Erythroblast (primary cell): Measurements from ENCODE around the gene ZNRF3.

ENCODE experiments used
- DNase-seq, 2 experiments: peaks; one replicate each; lab custom pipeline; 2025; lab: John Stamatoyannopoulos, UW
- GATA1 ChIP-seq: IDR thresholded peaks from 2 replicates; pipeline ENCODE4 v1.6.1; 2011; ENCODE audit warnings: low read depth, mild to moderate bottlenecking, control low read depth, low read length, moderate library complexity
- POLR2A ChIP-seq: IDR thresholded peaks from 2 replicates; pipeline ENCODE4 v1.6.1; 2011; ENCODE audit warnings: mild to moderate bottlenecking, low read length

The ZNRF3 gene

GRCh38 chr22:28922540-28923244 is 39.3 kb downstream of the ZNRF3 start:
- TF ChIP-seq GATA1, result no peak
- no peak for TF ChIP-seq POLR2A
- no peak for DNase-seq

GRCh38 chr22:28923826-28924732 is 40.7 kb downstream of the ZNRF3 start:
- no peak for TF ChIP-seq GATA1
- peak in 1 of 2 experiments; percentile 28 for DNase-seq

- no peak for TF ChIP-seq GATA1
- TF ChIP-seq POLR2A, result no peak
- peak in 1 of 2 experiments; percentile 8 for DNase-seq
Measured at GRCh38 chr22:28925916-28926315, 42.5 kb downstream of the ZNRF3 start.

GRCh38 chr22:28927630-28928029 is 44.3 kb downstream of the ZNRF3 start:
- TF ChIP-seq GATA1 (no peak), POLR2A (no peak)
- peak; percentile 11 to 61 for DNase-seq

- TF ChIP-seq POLR2A, result no peak
- TF ChIP-seq GATA1, result no peak
- no peak for DNase-seq
Measured at GRCh38 chr22:28929197-28929596, 45.8 kb downstream of the ZNRF3 start.

- no peak for TF ChIP-seq GATA1
- no peak for TF ChIP-seq POLR2A
- peak; percentile 9 to 35 for DNase-seq
Measured at GRCh38 chr22:28930357-28931007, 47.1 kb downstream of the ZNRF3 start.

GRCh38 chr22:28931844-28932567 is 48.6 kb downstream of the ZNRF3 start:
- TF ChIP-seq POLR2A (no peak), GATA1 (no peak)

GRCh38 chr22:28933321-28933720 is 49.9 kb downstream of the ZNRF3 start:
- TF ChIP-seq POLR2A (no peak), GATA1 (no peak)
- DNase-seq, result no peak

More at GRCh38 chr22:28931844-28932567, 48.6 kb downstream of the ZNRF3 start:
- DNase-seq, result no peak

- no peak for TF ChIP-seq GATA1
- no peak for TF ChIP-seq POLR2A
- no peak for DNase-seq
Measured at GRCh38 chr22:28934026-28934425, 50.7 kb downstream of the ZNRF3 start.

- no peak for DNase-seq
- TF ChIP-seq POLR2A (no peak), GATA1 (no peak)
Measured at GRCh38 chr22:28935140-28935539, 51.8 kb downstream of the ZNRF3 start.

- peak in 1 of 2 experiments; percentile 11 for DNase-seq
- TF ChIP-seq POLR2A, result no peak
- no peak for TF ChIP-seq GATA1
Measured at GRCh38 chr22:28935713-28936112, 52.3 kb downstream of the ZNRF3 start.

- no peak for DNase-seq
- TF ChIP-seq GATA1 (no peak), POLR2A (no peak)
Measured at GRCh38 chr22:28936200-28936599, 52.8 kb downstream of the ZNRF3 start.
